Sciatic nerve (tissue), 2 donors: ENCODE results near the gene KLHL35. TPM values are rescaled to one million over a fixed set of nuclear protein-coding genes. Genes with fewer than 3 reads are reported as not detected.

ENCODE experiments used
- ATAC-seq: fragments of 200-7000 bp; cut with Tn5 transposase; one replicate; pipeline ENCODE4 v1.9.1; 2020; ENCODE audit warnings: mild to moderate bottlenecking, moderate library complexity
- DNase-seq: peaks from one replicate; pipeline ENCODE4 v3.0.0-alpha.2; 2020; ENCODE audit warnings: low spot score
- intact Hi-C: fragments of 100-400 bp; cut with DNase I; formaldehyde crosslinking; loops from one replicate; pipeline ENCODE4 v1.14.2; 2022
- total RNA-seq: library from RNA; stranded (reverse); fragmentation: NEBNext Ultra II Directional; extraction: Animal tissue kit (Norgen Biotek cat#: 25700); gene quantifications from one replicate; pipeline ENCODE4 v1.2.1, GENCODE V29; 2021
- donor health status: DM: no; HTN: no; CAD: no.
- donor health status: DM: no; HTN: no; CAD: no.

The KLHL35 gene
- total RNA-seq, 1 donor from 2014 or later, result 3.6 TPM

DNA sequence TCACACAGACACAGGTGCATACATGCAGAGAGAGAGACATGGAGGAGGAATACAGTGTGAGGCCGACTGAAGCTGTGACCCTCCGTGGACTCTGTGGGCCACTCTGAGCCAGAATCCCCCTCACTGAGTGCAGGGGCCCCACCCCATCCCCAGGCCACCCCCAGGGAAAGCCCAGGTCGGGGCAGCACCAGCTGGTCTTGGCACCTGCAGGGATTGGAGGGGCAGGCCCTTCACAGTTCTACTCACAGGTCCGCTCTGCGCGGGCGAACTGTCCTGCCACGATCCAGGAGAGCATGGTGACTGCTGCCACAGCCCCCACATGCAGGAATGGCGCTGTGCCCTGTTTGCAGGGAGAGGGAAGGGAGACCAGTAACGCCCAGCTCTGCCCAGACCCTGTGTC is 16.3 kb upstream of the KLHL35 start:
- ATAC-seq (no peak), DNase-seq (no peak)
- intact Hi-C loops, result no loop called here

DNA sequence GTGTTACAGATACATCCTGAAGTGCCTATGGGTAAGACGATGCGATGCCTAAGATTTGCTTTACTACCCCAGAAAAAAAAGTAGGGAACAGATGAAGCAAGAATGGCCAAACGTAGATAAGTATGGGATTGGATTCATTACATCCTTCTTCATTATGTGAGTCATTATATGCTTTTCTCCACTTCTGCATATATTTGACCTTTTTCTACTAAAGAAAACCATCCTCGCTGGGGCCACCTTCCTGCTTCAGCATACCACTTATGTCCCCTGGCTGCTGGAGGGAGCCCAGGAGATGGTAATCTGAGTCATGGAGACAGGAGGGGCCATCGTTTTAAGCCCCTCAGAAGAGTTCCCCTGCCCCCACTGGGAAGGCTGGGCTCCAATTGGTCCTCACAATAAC is 14.4 kb upstream of the KLHL35 start:
- intact Hi-C loops, result loop anchor here (2.0 kb wide), 1 partner anchor 83 kb away; no protein-coding TSS in a partner anchor
- DNase-seq, result no peak
- ATAC-seq, result no peak

GRCh38 chr11:75445315-75445953 is 12.4 kb upstream of the KLHL35 start:
- ATAC-seq (peak; percentile 78), DNase-seq (peak; percentile 90)
- intact Hi-C loops, result no loop called here

DNA sequence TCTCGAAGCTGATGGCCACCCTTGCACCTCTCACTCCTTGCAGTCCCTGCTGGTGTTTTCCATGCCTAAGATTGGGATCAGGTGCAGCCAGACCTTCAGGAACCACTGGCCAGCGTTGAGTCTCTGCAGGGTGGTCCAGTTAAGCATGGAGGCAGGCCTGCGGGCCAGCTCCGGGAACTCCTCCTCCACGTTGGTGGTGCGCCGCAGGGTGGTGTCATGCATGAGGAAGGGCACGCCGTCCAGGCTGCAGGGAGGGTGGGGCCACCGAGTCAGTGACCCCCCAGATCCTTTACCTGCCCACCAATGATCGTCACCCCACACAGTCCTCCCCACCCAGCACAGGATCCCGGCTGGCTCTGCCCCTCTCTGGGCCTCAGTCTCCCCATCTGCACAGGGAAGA is 10.0 kb upstream of the KLHL35 start:
- ATAC-seq (no peak), DNase-seq (no peak)
- intact Hi-C loops, result no loop called here

GRCh38 chr11:75442161-75442885 is 9.3 kb upstream of the KLHL35 start:
- no peak for DNase-seq
- intact Hi-C loops, result no loop called here

DNA sequence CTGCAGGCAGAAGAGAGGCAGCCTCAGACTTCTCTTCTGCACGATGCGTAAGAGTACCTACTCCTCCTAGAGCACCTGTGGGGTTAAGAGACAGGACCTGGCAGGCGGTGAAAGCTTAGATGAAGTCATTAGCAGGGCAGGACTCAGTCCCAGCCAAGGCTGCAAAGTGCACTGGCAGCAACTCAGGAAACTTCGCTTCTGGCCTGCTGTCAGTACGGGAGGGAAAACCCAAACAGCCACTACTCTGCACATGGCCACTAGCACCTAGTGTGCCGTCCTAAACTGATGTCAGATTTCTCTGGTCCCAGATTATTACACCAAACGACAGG is 8.8 kb upstream of the KLHL35 start:
- intact Hi-C loops, result no loop called here
- DNase-seq (no peak), ATAC-seq (no peak)

More at GRCh38 chr11:75442161-75442885, 9.3 kb upstream of the KLHL35 start:
- ATAC-seq, result no peak

GRCh38 chr11:75440960-75441803 is 8.2 kb upstream of the KLHL35 start:
- intact Hi-C loops, result no loop called here
- DNase-seq (no peak), ATAC-seq (no peak)

DNA sequence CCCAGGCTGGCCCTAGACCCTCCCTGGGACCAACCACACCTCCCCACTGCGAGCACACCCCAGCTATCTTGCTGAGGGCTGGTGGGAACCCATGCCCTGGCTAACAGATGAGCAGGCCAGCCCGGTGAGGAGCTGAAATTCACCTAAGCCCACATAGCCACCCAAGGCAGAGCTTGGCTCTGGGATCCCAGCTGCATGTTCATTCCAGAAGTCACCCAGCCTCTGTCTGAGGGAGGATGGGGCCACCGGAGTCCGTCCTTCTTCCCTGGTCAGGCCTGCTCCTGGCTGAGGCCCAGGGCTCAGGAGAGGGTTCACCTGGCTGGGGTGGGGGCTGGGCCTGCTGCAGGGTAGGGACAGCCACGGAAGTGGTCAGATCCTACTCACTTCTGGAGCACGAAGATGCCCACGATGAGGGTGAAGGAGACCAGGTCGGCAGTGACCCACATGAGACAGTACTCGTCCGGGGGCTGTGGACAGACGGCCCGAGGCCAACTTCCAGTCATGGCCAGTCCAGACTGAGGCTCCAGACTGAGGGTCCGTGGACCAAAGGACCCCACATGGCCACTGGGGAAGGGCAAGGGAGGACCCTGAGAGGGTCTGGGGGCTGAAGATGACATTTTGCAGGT is 6.6 kb upstream of the KLHL35 start:
- no peak for DNase-seq
- no peak for ATAC-seq
- intact Hi-C loops, result no loop called here

GRCh38 chr11:75439026-75439425 is 6.0 kb upstream of the KLHL35 start:
- DNase-seq (no peak), ATAC-seq (no peak)
- intact Hi-C loops, result no loop called here

- DNase-seq (no peak), ATAC-seq (no peak)
- intact Hi-C loops, result no loop called here
Observed at GRCh38 chr11:75437966-75438659, 5.1 kb upstream of the KLHL35 start.

DNA sequence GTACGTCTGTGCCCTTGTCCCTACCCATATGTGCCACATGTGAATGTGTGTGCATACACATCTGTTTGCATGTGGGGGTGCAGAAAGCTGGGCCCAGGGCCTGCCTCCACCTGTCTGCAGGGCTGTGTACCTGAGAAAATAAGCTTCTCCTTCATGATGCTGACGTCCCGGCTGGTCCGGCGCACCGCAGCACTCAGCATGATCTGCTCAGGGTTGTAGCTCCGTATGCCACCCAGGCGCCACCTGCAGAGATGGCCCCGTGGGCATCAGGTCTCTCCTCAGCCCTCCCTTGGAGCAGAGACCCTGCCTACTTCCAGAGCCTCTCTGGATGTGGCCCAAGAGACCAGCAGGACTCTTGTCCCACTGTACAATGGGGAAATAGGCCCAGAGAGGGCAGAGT is 3.8 kb upstream of the KLHL35 start:
- intact Hi-C loops, result no loop called here
- ATAC-seq (no peak), DNase-seq (no peak)

DNA sequence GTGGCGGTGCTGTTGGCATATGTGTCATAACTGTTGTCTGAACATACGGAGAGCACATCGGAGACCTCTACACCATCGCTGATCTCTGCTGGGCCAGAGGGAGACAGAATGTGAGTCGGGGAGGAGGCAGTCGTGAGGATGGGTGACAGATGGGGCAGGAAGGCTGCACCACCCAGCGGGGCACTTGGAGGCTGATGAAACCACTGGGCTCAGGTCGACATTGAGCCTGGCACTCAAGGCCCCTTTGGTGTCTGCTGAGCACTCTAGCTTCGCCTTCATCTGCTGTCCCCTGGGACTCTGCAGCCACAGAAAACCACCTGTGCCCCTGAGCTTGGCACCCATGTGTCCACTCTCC is 2.5 kb upstream of the KLHL35 start:
- DNase-seq (no peak), ATAC-seq (no peak)
- intact Hi-C loops, result no loop called here

- ATAC-seq (no peak), DNase-seq (no peak)
- intact Hi-C loops, result no loop called here
Observed at GRCh38 chr11:75434886-75435570, 2.0 kb upstream of the KLHL35 start.

GRCh38 chr11:75434051-75434450 is 1.0 kb upstream of the KLHL35 start:
- ATAC-seq (no peak), DNase-seq (no peak)
- intact Hi-C loops, result no loop called here

- intact Hi-C loops, result no loop called here
- DNase-seq (no peak), ATAC-seq (no peak)
Observed at GRCh38 chr11:75433443-75433842, 440 bp upstream of the KLHL35 start.

DNA sequence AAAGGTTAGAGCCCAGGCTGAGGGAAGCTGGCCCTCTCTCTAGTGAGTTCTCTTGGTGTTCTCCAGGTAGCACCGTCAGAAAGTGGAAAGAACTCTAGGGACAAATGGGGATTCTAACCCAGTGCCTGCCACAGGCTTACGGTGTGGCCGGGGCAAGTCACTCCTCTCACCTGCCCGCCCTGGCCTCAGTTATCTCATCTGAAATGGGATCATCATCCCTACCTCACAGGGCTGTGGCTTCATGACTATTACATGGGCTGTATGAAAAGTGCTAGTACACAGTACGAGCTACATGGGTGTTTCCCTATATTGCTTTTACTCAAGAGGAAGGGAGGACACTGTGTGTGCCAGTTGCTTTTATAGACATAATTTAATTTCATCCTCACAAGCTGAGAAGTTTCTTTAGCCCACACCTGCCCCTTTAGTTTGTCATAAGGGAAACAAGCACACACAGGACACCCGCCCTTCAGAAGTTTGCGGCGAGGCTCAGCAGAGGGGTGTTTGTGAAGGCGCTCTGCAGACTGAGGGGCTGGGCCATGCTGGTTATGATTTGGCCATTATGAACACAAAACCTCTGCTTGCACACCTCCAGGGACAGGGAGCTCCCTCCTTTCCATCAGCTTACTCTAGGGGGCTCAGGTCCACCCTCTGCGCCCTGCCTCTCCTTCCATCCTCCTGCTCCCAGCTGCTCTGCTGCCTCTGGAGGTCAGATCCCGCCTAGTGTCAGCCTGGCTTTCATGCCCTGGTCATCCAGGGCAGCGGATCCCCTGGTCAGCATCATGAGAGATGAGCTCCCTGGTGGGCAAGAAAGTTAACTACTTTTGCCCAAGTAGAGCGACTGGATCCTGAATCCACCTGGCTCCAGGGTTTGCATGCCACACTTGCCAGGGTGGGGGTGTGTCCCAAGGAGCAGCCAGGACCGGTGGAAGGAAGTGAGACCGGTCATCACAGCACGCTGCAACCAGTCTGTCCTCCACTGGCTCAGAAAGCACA is 1.2 kb downstream of the KLHL35 start:
- intact Hi-C loops, result no loop called here
- DNase-seq, result no peak
- no peak for ATAC-seq

GRCh38 chr11:75430714-75431532 is 2.1 kb downstream of the KLHL35 start:
- DNase-seq (no peak), ATAC-seq (no peak)
- intact Hi-C loops, result no loop called here
